ENCODE data around the gene CEP72. TPM values are rescaled to one million over a fixed set of nuclear protein-coding genes. Genes with fewer than 3 reads are reported as not detected.

Gene CEP72
- total RNA-seq, 2 experiments from 2014 or later, result 33.8 to 35.7 TPM

DNA sequence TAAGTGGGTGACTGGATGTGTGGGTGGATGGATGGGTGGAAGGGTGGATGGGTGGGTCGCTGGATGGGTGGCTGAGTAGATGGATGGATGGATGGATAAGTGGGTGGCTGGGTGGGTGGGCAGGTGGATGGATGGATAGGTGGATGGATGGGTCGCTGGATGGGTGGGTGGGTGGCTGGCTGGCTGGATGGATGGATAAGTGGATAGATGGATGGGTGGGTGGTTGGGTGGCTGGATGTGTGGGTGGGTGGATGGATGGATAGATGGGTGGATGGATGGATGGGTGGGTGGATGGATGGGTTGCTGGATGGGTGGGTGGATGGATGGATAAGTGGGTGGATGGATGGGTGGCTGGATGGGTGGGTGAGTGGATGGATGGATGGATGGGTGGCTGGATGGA lies 27.3 kb upstream of the CEP72 start:
- peaks cover 4% of the 10 kb centered on the region for H3K4me1 Mint-ChIP-seq
- H3K36me3 Mint-ChIP-seq, result no peaks in the 10 kb centered on the region
- no peak overlapping the region for H3K4me3 Mint-ChIP-seq
- H3K9me3 Mint-ChIP-seq, result peaks cover 13% of the 10 kb centered on the region
- no peak for DNase-seq
- H3K27ac Mint-ChIP-seq, result no peak overlapping the region
- POLR2A ChIA-PET, result no interaction called here
- H3K27me3 Mint-ChIP-seq, result peaks cover 32% of the 10 kb centered on the region
- no peak for ATAC-seq (ENCODE audit: low read depth)

DNA sequence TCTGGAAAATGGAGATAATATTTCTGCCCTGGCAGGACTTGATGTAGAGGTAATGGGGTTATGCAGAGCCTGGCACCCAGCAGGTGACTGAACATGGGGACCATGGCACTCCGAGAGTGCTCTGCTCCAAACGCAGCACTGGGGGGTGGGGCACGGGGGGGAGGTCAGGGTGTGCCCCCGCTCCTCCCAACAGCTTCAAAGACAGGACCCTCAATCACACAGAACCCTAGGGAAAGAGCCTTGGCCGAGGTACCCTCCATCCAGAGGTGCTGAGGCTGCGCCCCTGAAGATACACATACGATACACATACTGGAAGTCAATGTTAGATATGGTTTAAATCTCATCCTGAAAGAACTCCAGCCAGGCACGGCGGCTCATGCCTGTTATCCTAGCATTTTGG lies 26.6 kb upstream of the CEP72 start:
- H3K9me3 Mint-ChIP-seq, result peaks cover 13% of the 10 kb centered on the region
- DNase-seq (no peak), ATAC-seq (ENCODE audit: low read depth) (no peak)
- no peak overlapping the region for H3K27ac Mint-ChIP-seq
- H3K4me3 Mint-ChIP-seq, result no peak overlapping the region
- peaks cover 27% of the 10 kb centered on the region for H3K27me3 Mint-ChIP-seq
- H3K36me3 Mint-ChIP-seq, result no peaks in the 10 kb centered on the region
- POLR2A ChIA-PET, result no interaction called here
- peaks cover 4% of the 10 kb centered on the region for H3K4me1 Mint-ChIP-seq

GRCh38 chr5:585962-586628 lies 26.0 kb upstream of the CEP72 start:
- DNase-seq (no peak), ATAC-seq (ENCODE audit: low read depth) (no peak)
- Mint-ChIP-seq H3K27ac (no peak overlapping the region), H3K27me3 (peaks cover 29% of the 10 kb centered on the region), H3K4me1 (peaks cover 4% of the 10 kb centered on the region), H3K9me3 (peaks cover 13% of the 10 kb centered on the region), H3K4me3 (no peak overlapping the region), H3K36me3 (no peaks in the 10 kb centered on the region)
- POLR2A ChIA-PET, result no interaction called here

DNA sequence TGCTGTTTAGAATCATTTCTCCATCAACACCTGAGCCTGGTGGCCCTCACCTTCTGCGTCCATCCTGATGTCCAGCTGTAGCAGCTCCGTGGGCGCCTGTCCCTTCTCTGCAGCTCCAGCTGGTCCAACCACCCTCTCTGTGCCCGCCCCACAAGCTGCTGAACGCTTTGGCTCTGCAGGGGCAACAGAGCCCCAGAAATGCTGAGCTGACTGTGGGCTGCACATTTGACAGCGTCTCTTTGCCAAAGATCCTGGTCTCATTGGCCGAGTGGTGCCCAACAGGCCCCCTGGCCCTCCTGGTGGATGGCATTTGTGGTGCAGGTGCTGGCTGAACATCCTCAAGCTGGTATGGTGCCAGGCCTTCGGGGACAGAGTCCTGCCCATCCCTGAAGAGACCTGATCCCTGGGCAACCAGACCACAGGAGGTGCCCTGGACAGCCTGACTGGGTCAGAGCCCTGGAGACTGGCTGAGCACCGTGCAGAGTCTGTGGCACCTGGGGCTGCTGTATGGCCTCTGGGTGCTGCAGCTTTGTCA lies 25.3 kb upstream of the CEP72 start:
- Mint-ChIP-seq H3K27ac (no peak overlapping the region), H3K4me3 (no peak overlapping the region)
- POLR2A ChIA-PET, result no interaction called here

DNA sequence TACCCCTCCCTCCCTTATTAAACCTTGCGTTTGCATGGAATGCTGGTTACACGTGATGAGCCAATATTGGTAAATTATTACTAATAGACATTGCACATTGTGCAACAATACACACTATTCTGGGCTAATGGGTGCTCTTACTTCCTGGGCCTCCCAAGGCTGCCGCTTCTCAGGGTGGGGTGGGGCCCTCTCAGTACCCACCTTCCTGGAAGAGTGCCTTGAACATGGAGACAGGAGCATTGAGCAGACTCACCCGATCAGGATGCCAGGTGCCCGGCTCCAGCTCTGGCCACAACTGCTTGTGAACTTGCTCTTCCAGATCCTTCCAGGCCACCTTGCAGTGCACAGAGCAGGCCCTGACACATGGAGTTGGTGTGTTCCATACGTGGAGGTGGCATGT lies 24.7 kb upstream of the CEP72 start:
- H3K36me3 Mint-ChIP-seq, result no peaks in the 10 kb centered on the region
- POLR2A ChIA-PET, result no interaction called here
- no peak overlapping the region for H3K4me3 Mint-ChIP-seq
- DNase-seq, result no peak
- peaks cover 26% of the 10 kb centered on the region for H3K27me3 Mint-ChIP-seq
- ATAC-seq (ENCODE audit: low read depth), result no peak
- H3K9me3 Mint-ChIP-seq, result peaks cover 15% of the 10 kb centered on the region
- H3K27ac Mint-ChIP-seq, result no peak overlapping the region
- peaks cover 4% of the 10 kb centered on the region for H3K4me1 Mint-ChIP-seq

More for the DNA sequence above, 25.3 kb upstream of the CEP72 start:
- ATAC-seq (ENCODE audit: low read depth), result no peak
- Mint-ChIP-seq H3K9me3 (peaks cover 15% of the 10 kb centered on the region), H3K4me1 (peaks cover 4% of the 10 kb centered on the region), H3K27me3 (peaks cover 29% of the 10 kb centered on the region), H3K36me3 (no peaks in the 10 kb centered on the region)
- no peak for DNase-seq

DNA sequence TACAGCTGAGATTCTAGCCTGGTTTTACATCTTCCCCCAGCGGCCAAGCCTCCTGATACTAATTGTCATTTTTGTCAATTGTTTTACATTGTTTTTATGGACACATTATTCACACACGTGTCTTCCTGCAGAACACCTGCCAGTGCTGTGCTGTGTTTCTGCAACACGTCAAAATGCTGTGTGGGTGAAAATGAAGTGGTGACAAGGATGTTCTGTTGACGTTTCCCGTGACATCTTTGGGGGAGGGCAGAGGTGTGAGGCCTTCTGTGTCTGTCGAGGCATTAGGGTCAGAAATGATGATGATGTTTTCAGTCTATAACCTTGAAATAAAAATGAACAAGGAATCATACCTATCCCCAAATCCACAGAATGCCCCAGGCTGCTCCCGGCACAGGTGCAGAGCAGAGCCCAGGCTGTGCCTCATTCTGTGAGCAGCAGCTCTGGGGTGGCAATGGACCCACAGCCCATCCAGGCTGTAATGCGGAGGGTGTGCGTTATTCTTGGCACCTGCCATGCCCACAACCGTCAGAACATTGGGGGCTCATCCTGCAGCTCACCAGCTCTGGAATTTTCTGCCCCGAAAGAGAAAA lies 23.6 kb upstream of the CEP72 start:
- H3K36me3 Mint-ChIP-seq, result no peaks in the 10 kb centered on the region
- peaks cover 11% of the 10 kb centered on the region for H3K9me3 Mint-ChIP-seq
- DNase-seq (no peak), ATAC-seq (ENCODE audit: low read depth) (no peak)
- no peak overlapping the region for H3K4me3 Mint-ChIP-seq
- no peak overlapping the region for H3K27ac Mint-ChIP-seq
- peaks cover 26% of the 10 kb centered on the region for H3K27me3 Mint-ChIP-seq
- peaks cover 4% of the 10 kb centered on the region for H3K4me1 Mint-ChIP-seq
- POLR2A ChIA-PET, result no interaction called here

GRCh38 chr5:589173-589572 lies 23.0 kb upstream of the CEP72 start:
- peaks cover 26% of the 10 kb centered on the region for H3K27me3 Mint-ChIP-seq
- POLR2A ChIA-PET, result no interaction called here
- no peak for DNase-seq
- no peak overlapping the region for H3K27ac Mint-ChIP-seq
- H3K4me1 Mint-ChIP-seq, result peaks cover 4% of the 10 kb centered on the region
- no peaks in the 10 kb centered on the region for H3K36me3 Mint-ChIP-seq
- H3K9me3 Mint-ChIP-seq, result peaks cover 9% of the 10 kb centered on the region
- no peak for ATAC-seq (ENCODE audit: low read depth)
- H3K4me3 Mint-ChIP-seq, result no peak overlapping the region

DNA sequence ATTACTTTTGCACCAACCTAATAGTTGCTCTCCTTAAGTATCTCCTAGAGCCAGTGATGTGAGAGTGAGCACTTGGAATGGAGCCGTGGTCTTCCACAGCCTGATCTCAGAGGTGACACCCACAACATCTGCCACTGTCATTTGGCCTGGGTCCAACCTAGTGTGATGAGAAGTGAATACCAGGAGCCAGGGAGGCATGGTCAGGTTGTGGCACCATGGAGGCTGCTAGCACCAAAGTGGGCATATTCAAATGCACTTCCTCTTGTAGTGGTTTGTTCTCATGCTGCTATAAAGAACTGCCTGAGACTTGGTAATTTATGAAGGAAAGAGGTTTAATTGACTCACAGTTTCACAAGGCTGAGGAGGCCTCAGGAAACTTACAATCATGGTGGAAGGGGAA lies 22.6 kb upstream of the CEP72 start:
- H3K4me1 Mint-ChIP-seq, result peaks cover 4% of the 10 kb centered on the region
- no peaks in the 10 kb centered on the region for H3K36me3 Mint-ChIP-seq
- no peak overlapping the region for H3K27ac Mint-ChIP-seq
- peaks cover 9% of the 10 kb centered on the region for H3K9me3 Mint-ChIP-seq
- DNase-seq, result no peak
- H3K4me3 Mint-ChIP-seq, result no peak overlapping the region
- no peak for ATAC-seq (ENCODE audit: low read depth)
- POLR2A ChIA-PET, result no interaction called here
- peaks cover 26% of the 10 kb centered on the region for H3K27me3 Mint-ChIP-seq

- no peaks in the 10 kb centered on the region for H3K36me3 Mint-ChIP-seq
- no peak for DNase-seq
- POLR2A ChIA-PET, result no interaction called here
- H3K27me3 Mint-ChIP-seq, result peaks cover 30% of the 10 kb centered on the region
- no peak overlapping the region for H3K4me3 Mint-ChIP-seq
- no peak overlapping the region for H3K27ac Mint-ChIP-seq
- no peak for ATAC-seq (ENCODE audit: low read depth)
- peaks cover 4% of the 10 kb centered on the region for H3K4me1 Mint-ChIP-seq
- peaks cover 9% of the 10 kb centered on the region for H3K9me3 Mint-ChIP-seq
Measured at GRCh38 chr5:590346-590745, 21.8 kb upstream of the CEP72 start.

- Mint-ChIP-seq H3K4me1 (peaks cover 4% of the 10 kb centered on the region), H3K9me3 (peaks cover 9% of the 10 kb centered on the region), H3K27me3 (peaks cover 34% of the 10 kb centered on the region), H3K27ac (no peak overlapping the region), H3K4me3 (no peak overlapping the region), H3K36me3 (no peaks in the 10 kb centered on the region)
- POLR2A ChIA-PET, result no interaction called here
- ATAC-seq (ENCODE audit: low read depth) (no peak), DNase-seq (no peak)
Measured at GRCh38 chr5:591746-592145, 20.4 kb upstream of the CEP72 start.

DNA sequence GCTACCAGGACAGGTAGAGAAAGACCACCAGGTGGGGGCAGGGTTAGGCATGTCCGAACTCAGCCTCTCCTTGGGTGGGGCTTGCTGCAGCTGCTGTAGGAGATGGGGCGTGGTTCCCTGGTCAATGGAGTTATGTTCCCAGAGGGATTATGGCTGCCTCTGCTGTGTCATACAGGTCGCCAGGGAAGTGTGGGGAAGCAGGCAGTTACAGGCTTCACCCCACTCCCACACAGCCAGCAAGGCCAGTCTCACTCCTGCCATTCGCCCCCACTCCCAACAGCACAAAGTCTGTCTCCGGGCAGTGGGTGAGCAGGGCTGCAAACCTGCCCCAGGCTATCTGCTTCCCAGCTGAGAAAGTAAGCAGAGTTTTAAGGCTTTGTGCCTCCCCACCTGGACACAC lies 20.0 kb upstream of the CEP72 start:
- H3K36me3 Mint-ChIP-seq, result no peaks in the 10 kb centered on the region
- H3K9me3 Mint-ChIP-seq, result peaks cover 9% of the 10 kb centered on the region
- no peak overlapping the region for H3K4me3 Mint-ChIP-seq
- DNase-seq, result no peak
- H3K4me1 Mint-ChIP-seq, result peaks cover 4% of the 10 kb centered on the region
- no peak for ATAC-seq (ENCODE audit: low read depth)
- H3K27me3 Mint-ChIP-seq, result peaks cover 38% of the 10 kb centered on the region
- POLR2A ChIA-PET, result no interaction called here
- no peak overlapping the region for H3K27ac Mint-ChIP-seq

DNA sequence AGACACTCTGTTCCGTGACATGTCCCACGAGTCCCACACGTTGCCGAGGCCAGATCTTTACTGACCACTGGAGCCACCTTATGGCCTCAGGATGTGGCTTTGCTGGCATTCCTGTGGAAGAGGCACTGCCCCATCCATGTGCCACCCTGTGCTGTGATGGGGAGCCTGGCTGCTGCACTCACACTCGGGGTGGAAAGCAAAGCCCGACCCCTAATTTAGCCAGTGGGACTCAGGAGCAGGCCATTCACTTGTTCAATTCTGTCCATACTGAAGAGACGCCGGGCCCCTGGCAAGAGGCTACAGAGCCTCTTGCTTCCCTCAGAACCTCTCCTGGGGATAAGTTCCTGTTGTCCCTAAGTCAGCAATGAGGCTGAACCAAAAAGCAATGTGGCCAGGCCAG lies 18.6 kb upstream of the CEP72 start:
- H3K27me3 Mint-ChIP-seq, result peaks cover 48% of the 10 kb centered on the region
- H3K36me3 Mint-ChIP-seq, result no peaks in the 10 kb centered on the region
- H3K9me3 Mint-ChIP-seq, result peaks cover 7% of the 10 kb centered on the region
- H3K4me1 Mint-ChIP-seq, result peaks cover 7% of the 10 kb centered on the region
- DNase-seq, result no peak
- H3K4me3 Mint-ChIP-seq, result no peak overlapping the region
- no peak for ATAC-seq (ENCODE audit: low read depth)
- H3K27ac Mint-ChIP-seq, result no peak overlapping the region
- POLR2A ChIA-PET, result no interaction called here

DNA sequence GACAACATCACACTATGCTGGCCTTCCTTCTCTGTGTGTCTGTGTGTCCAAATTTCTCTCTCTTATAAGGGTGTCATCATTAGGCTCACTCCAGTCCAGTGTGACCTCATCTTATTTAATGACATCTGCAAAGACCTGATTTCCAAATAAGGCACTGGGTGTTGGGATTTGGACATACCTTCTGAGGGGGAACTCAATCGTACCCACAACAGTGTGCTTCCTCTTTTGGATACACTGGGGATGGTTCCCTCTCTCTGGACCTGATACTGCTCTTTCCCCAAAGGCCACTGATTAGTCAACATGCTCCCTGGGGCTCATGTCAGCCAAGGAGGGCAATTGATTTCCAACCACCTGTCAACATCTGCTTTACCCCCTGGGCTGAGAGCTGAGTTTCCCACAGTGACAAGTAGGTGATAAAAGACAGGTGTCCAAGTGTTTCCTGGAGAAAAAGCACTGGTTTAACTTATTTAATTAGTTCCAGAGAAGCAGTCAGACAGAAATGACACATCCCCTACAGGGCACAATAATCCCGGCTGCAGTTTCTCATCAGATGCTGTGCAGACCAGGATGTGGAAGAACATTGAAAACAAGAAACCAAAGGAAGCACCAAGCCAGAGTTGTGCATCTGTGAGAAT lies 17.8 kb upstream of the CEP72 start:
- peaks cover 54% of the 10 kb centered on the region for H3K27me3 Mint-ChIP-seq
- H3K4me3 Mint-ChIP-seq, result no peak overlapping the region
- no peaks in the 10 kb centered on the region for H3K36me3 Mint-ChIP-seq
- ATAC-seq (ENCODE audit: low read depth), result no peak
- DNase-seq, result no peak
- H3K4me1 Mint-ChIP-seq, result peaks cover 7% of the 10 kb centered on the region
- peaks cover 7% of the 10 kb centered on the region for H3K9me3 Mint-ChIP-seq
- H3K27ac Mint-ChIP-seq, result no peak overlapping the region
- POLR2A ChIA-PET, result no interaction called here

- no peak for ATAC-seq (ENCODE audit: low read depth)
- POLR2A ChIA-PET, result no interaction called here
- no peak for DNase-seq
- no peak overlapping the region for H3K27ac Mint-ChIP-seq
- H3K4me3 Mint-ChIP-seq, result no peak overlapping the region
- peaks cover 62% of the 10 kb centered on the region for H3K27me3 Mint-ChIP-seq
- no peaks in the 10 kb centered on the region for H3K36me3 Mint-ChIP-seq
- H3K9me3 Mint-ChIP-seq, result peaks cover 2% of the 10 kb centered on the region
- peaks cover 3% of the 10 kb centered on the region for H3K4me1 Mint-ChIP-seq
Measured at GRCh38 chr5:595285-595875, 16.8 kb upstream of the CEP72 start.
